ENCODE data around the gene TOR4A. TPM values are rescaled to one million over a fixed set of nuclear protein-coding genes. Genes with fewer than 3 reads are reported as not detected.
A peak's percentile ranks its signal among the peaks of the same experiment; 100 is the strongest.

TOR4A gene
- total and polyA plus RNA-seq, 9 of the 15 experiments (the other 6 are each of a cell fraction or from before 2014, with no cell fraction given): 3.9 to 49.2 (median 8.8) TPM

DNA sequence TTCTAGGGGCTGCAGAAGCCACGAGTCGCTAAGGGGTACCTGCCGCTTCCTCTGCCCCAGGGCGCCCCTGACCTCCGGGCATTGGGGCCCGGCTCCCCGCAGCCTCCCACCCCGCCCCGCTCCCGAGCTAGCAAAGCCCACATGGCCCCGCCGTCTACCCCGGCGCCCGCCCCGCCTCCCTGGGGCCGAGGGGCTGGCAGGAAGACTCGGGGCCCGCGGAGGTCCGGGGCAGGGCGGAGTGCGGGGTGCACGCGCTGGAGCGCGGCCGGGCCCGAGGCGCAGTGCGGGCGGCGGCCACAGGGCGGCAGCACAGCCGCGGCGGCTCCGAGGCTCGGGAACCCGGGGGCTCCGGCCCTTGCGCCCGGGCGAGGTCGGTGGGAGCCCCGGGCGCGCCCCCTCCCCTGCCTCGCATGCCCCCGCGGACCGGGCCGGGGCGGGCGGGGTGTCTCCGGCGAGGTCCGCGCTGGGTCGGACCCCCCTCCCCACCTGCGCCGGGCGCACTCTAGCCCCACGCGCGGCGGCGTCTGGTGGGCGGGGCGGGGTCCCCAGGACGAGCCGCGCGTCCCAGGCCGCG lies 17.8 kb downstream of the TOR4A start (continued):
- TF ChIP-seq, protein P1, sequence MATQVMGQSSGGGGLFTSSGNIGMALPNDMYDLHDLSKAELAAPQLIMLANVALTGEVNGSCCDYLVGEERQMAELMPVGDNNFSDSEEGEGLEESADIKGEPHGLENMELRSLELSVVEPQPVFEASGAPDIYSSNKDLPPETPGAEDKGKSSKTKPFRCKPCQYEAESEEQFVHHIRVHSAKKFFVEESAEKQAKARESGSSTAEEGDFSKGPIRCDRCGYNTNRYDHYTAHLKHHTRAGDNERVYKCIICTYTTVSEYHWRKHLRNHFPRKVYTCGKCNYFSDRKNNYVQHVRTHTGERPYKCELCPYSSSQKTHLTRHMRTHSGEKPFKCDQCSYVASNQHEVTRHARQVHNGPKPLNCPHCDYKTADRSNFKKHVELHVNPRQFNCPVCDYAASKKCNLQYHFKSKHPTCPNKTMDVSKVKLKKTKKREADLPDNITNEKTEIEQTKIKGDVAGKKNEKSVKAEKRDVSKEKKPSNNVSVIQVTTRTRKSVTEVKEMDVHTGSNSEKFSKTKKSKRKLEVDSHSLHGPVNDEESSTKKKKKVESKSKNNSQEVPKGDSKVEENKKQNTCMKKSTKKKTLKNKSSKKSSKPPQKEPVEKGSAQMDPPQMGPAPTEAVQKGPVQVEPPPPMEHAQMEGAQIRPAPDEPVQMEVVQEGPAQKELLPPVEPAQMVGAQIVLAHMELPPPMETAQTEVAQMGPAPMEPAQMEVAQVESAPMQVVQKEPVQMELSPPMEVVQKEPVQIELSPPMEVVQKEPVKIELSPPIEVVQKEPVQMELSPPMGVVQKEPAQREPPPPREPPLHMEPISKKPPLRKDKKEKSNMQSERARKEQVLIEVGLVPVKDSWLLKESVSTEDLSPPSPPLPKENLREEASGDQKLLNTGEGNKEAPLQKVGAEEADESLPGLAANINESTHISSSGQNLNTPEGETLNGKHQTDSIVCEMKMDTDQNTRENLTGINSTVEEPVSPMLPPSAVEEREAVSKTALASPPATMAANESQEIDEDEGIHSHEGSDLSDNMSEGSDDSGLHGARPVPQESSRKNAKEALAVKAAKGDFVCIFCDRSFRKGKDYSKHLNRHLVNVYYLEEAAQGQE (IDR thresholded peaks at IDR 0.05; ENCODE audit: borderline replicate concordance): peak; percentile 43; the same call in 1 of the 2 replicates
- TF ChIP-seq, protein P1 (CRISPR knock-in tag; IDR thresholded peaks at IDR 0.05; ENCODE audit: low read depth): no peak
- TF ChIP-seq ILF3 (IDR thresholded peaks at IDR 0.05; ENCODE audit: borderline replicate concordance): no peak
- no peak for TF ChIP-seq ZNF609 (CRISPR knock-in tag; IDR thresholded peaks at IDR 0.05; ENCODE audit: borderline replicate concordance)
- TF ChIP-seq MAZ (CRISPR knock-in tag; conservative IDR thresholded peaks at IDR 0.05 in 1 of 2, IDR thresholded peaks at IDR 0.05 in 1 of 2): peak in 1 of 2 experiments; percentile 75; a peak in 2 of 4 replicates
- TF ChIP-seq TAF1 (IDR thresholded peaks at IDR 0.05; ENCODE audit: control insufficient read depth, extremely low read depth, insufficient read depth, low read length, severe bottlenecking): peak; percentile 29
- TF ChIP-seq, protein P2, sequence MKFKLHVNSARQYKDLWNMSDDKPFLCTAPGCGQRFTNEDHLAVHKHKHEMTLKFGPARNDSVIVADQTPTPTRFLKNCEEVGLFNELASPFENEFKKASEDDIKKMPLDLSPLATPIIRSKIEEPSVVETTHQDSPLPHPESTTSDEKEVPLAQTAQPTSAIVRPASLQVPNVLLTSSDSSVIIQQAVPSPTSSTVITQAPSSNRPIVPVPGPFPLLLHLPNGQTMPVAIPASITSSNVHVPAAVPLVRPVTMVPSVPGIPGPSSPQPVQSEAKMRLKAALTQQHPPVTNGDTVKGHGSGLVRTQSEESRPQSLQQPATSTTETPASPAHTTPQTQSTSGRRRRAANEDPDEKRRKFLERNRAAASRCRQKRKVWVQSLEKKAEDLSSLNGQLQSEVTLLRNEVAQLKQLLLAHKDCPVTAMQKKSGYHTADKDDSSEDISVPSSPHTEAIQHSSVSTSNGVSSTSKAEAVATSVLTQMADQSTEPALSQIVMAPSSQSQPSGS (CRISPR knock-in tag; IDR thresholded peaks at IDR 0.05): no peak
- peak; percentile 89; the same call in 1 of the 2 replicates for TF ChIP-seq ERF (CRISPR knock-in tag; IDR thresholded peaks at IDR 0.05)
- TF ChIP-seq ZBTB7A (IDR thresholded peaks at IDR 0.05; ENCODE audit: borderline replicate concordance, control insufficient read depth, low read depth, low read length): peak; percentile 99
- TF ChIP-seq RAD21 (CRISPR knock-in tag; conservative IDR thresholded peaks at IDR 0.05 in 1 of 2, IDR thresholded peaks at IDR 0.05 in 1 of 2): peak in 1 of 2 experiments; percentile 76; a peak in 3 of 4 replicates
- TF ChIP-seq SMARCC2 (IDR thresholded peaks at IDR 0.05; ENCODE audit: low read depth): no peak
